HEK293 (cell line): Measurements from ENCODE around the gene SLC39A11.

Experiments
- CTCF ChIA-PET: fragments of 350-600 bp; formaldehyde crosslinking; extraction: SDS; loops from one replicate; lab custom pipeline; 2021; ENCODE audit warnings: antibody characterized with exemption; lab: Yijun Ruan, JAX
- POLR2A ChIA-PET: fragments of 300-600 bp; formaldehyde crosslinking; extraction: SDS; loops from one replicate; lab custom pipeline; 2020; ENCODE audit warnings: antibody characterized with exemption, inconsistent platforms; lab: Yijun Ruan, JAX
- H3K27ac ChIP-seq: fragments of 200-500 bp; sonication (Bioruptor generic); 2 replicates; pipeline ENCODE4 v1.5.1; 2014; ENCODE audit warnings: low read depth, low read length, control low read depth, inconsistent platforms; ENCODE audit errors: extremely low read depth
- H3K36me3 ChIP-seq, 2 experiments: fragments of 200-500 bp in 1 of 2; sonication (Bioruptor generic) in 1 of 2; 1 replicate in 1 of 2; 2 replicates in 1 of 2; pipeline ENCODE4 v1.5.1; 2014 to 2017; ENCODE audit warnings: inconsistent platforms in 2 of 2, low read length in 2 of 2; ENCODE audit not compliant: control insufficient read depth in 2 of 2, insufficient read depth in 1 of 2
- H3K4me1 ChIP-seq: fragments of 200-500 bp; sonication (Bioruptor generic); 2 replicates; pipeline ENCODE4 v1.5.1; 2014; ENCODE audit warnings: mild to moderate bottlenecking, low read length, inconsistent platforms; ENCODE audit not compliant: control insufficient read depth, insufficient read depth
- H3K4me3 ChIP-seq: 2 replicates; pipeline ENCODE4 v1.5.1; 2011; ENCODE audit warnings: low read depth, mild to moderate bottlenecking, control low read depth, low read length, moderate library complexity
- H3K9me3 ChIP-seq: fragments of 200-500 bp; sonication (Bioruptor generic); 2 replicates; pipeline ENCODE4 v1.5.1; 2014; ENCODE audit warnings: low read depth, low read length, inconsistent platforms; ENCODE audit not compliant: control insufficient read depth, insufficient read depth
- EGR2 ChIP-seq: fragments of 450-650 bp; formaldehyde crosslinking; IDR thresholded peaks from 2 replicates; pipeline ENCODE4 v1.5.1; 2016; ENCODE audit warnings: low read depth, missing biosample characterization, missing genetic modification characterization
- ELK4 ChIP-seq: IDR thresholded peaks from 2 replicates; pipeline ENCODE4 v1.6.1; 2011; ENCODE audit warnings: mild to moderate bottlenecking, low read depth, low read length, borderline replicate concordance
- GLI2 ChIP-seq: fragments of 450-650 bp; formaldehyde crosslinking; IDR thresholded peaks from 2 replicates; pipeline ENCODE4; 2017; ENCODE audit warnings: missing biosample characterization, missing genetic modification characterization, low read depth, borderline replicate concordance
- HIC1 ChIP-seq: fragments of 450-650 bp; formaldehyde crosslinking; IDR thresholded peaks from 2 replicates; pipeline ENCODE4 v1.5.1; 2016; ENCODE audit warnings: missing biosample characterization, missing genetic modification characterization
- IKZF3 ChIP-seq: fragments of 450-650 bp; IDR thresholded peaks from 2 replicates; pipeline ENCODE4 v1.5.0; 2018; ENCODE audit warnings: missing biosample characterization, mild to moderate bottlenecking, missing genetic modification characterization, moderate library complexity
- PRDM10 ChIP-seq: fragments of 450-650 bp; formaldehyde crosslinking; IDR thresholded peaks from 2 replicates; pipeline ENCODE4 v1.5.1; 2016; ENCODE audit warnings: missing biosample characterization, missing genetic modification characterization
- TCF7L2 ChIP-seq: IDR thresholded peaks from 2 replicates; pipeline ENCODE4 v1.6.1; 2011; ENCODE audit warnings: low read depth, mild to moderate bottlenecking, inconsistent platforms, low read length, moderate library complexity, borderline replicate concordance
- YY2 ChIP-seq: fragments of 450-650 bp; formaldehyde crosslinking; IDR thresholded peaks from 2 replicates; pipeline ENCODE4 v1.5.1; 2016; ENCODE audit warnings: missing biosample characterization, missing genetic modification characterization
- ZBTB20 ChIP-seq: fragments of 450-650 bp; formaldehyde crosslinking; IDR thresholded peaks from 2 replicates; pipeline ENCODE4 v1.5.1; 2016; ENCODE audit warnings: missing biosample characterization, missing genetic modification characterization
- ZBTB44 ChIP-seq: fragments of 450-650 bp; IDR thresholded peaks from 2 replicates; pipeline ENCODE4 v1.5.1; 2018; ENCODE audit warnings: missing biosample characterization, mild to moderate bottlenecking, missing genetic modification characterization
- ZNF174 ChIP-seq: fragments of 450-650 bp; formaldehyde crosslinking; IDR thresholded peaks from 2 replicates; pipeline ENCODE4 v1.5.0; 2017; ENCODE audit warnings: missing biosample characterization, mild to moderate bottlenecking, missing genetic modification characterization
- ZNF274 ChIP-seq, 2 experiments: fragments of 200-500 bp in 1 of 2; fragments of 450-650 bp in 1 of 2; sonication (Bioruptor generic) in 1 of 2; formaldehyde crosslinking in 1 of 2; IDR thresholded peaks; 2 replicates each; pipeline versions ENCODE4 v1.5.1 to v1.6.1; 2014 to 2016; ENCODE audit warnings: borderline replicate concordance in 1 of 2, inconsistent platforms in 1 of 2, low read length in 1 of 2, missing biosample characterization in 1 of 2, missing genetic modification characterization in 1 of 2
- ZNF354C ChIP-seq: fragments of 450-650 bp; formaldehyde crosslinking; IDR thresholded peaks from 2 replicates; pipeline ENCODE4 v1.5.1; 2016; ENCODE audit warnings: missing biosample characterization, missing genetic modification characterization, low read depth, borderline replicate concordance
- ZNF398 ChIP-seq: fragments of 450-650 bp; formaldehyde crosslinking; IDR thresholded peaks from 2 replicates; pipeline ENCODE4 v1.5.1; 2017; ENCODE audit warnings: missing biosample characterization, missing genetic modification characterization
- ZNF513 ChIP-seq: fragments of 450-650 bp; IDR thresholded peaks from 2 replicates; pipeline ENCODE4 v1.5.1; 2018; ENCODE audit warnings: missing biosample characterization, missing genetic modification characterization
- ZNF580 ChIP-seq: fragments of 450-650 bp; formaldehyde crosslinking; IDR thresholded peaks from 2 replicates; pipeline ENCODE4 v1.5.1; 2016; ENCODE audit warnings: missing biosample characterization, missing genetic modification characterization
- ZNF660 ChIP-seq: fragments of 450-650 bp; IDR thresholded peaks from 2 replicates; pipeline ENCODE4 v1.5.1; 2018; ENCODE audit warnings: missing biosample characterization, mild to moderate bottlenecking, missing genetic modification characterization
- ZNF747 ChIP-seq: fragments of 450-650 bp; formaldehyde crosslinking; IDR thresholded peaks from 2 replicates; pipeline ENCODE4 v1.5.1; 2016; ENCODE audit warnings: missing biosample characterization, missing genetic modification characterization
- ZNF792 ChIP-seq: fragments of 450-650 bp; formaldehyde crosslinking; IDR thresholded peaks from 2 replicates; pipeline ENCODE4 v1.5.1; 2016; ENCODE audit warnings: missing biosample characterization, missing genetic modification characterization

Gene SLC39A11

GRCh38 chr17:72924196-72924595 is 168.3 kb downstream of the SLC39A11 start:
- ChIA-PET CTCF (interaction anchor here (1.1 to 1.2 kb wide), 2 partner anchors 11 to 62 kb away, joined by 3 read pairs; no protein-coding TSS in a partner anchor), POLR2A (no interaction called here)
- H3K9me3 ChIP-seq, result no peaks in the 10 kb centered on the region
- H3K27ac ChIP-seq, result no peak overlapping the region
- no peak for TF ChIP-seq PRDM10
- TF ChIP-seq ZNF174 (tag by site-specific recombination), result no peak
- TF ChIP-seq ZBTB44, result no peak
- TF ChIP-seq ZNF792 (tag by site-specific recombination), result no peak
- TF ChIP-seq ZNF660 (tag by site-specific recombination), result no peak
- peaks cover 2% of the 10 kb centered on the region for H3K4me1 ChIP-seq
- H3K36me3 ChIP-seq, result no peaks in the 10 kb centered on the region
- no peak overlapping the region for H3K4me3 ChIP-seq

GRCh38 chr17:72922219-72922618 is 170.3 kb downstream of the SLC39A11 start:
- H3K36me3 ChIP-seq, result no peaks in the 10 kb centered on the region
- no peak overlapping the region for H3K27ac ChIP-seq
- H3K4me3 ChIP-seq, result no peak overlapping the region
- CTCF ChIA-PET, result interaction anchor here (0.6 to 0.7 kb wide), 2 partner anchors 14 to 358 kb away, joined by 3 to 5 read pairs; no protein-coding TSS in a partner anchor
- no peaks in the 10 kb centered on the region for H3K9me3 ChIP-seq
- POLR2A ChIA-PET, result interaction anchor here (0.9 kb wide), 1 partner anchor 310 kb away, joined by 3 read pairs; a partner anchor contains a TSS
- H3K4me1 ChIP-seq, result peaks cover 2% of the 10 kb centered on the region
- no peak for TF ChIP-seq ZNF747 (tag by site-specific recombination)
- TF ChIP-seq EGR2 (tag by site-specific recombination), result no peak
- no peak for TF ChIP-seq ELK4
- TF ChIP-seq TCF7L2, result peak; percentile 86
- TF ChIP-seq IKZF3 (tag by site-specific recombination), result 0 out of 2 replicates have a peak, but pooled peaks have one; percentile 19
- TF ChIP-seq HIC1 (tag by site-specific recombination), result no peak
- TF ChIP-seq ZNF660 (tag by site-specific recombination), result no peak
- no peak for TF ChIP-seq ZNF274 (IDR thresholded peaks at IDR 0.05; ENCODE audit: low read length)
- no peak for TF ChIP-seq ZNF274 (tag by site-specific recombination; IDR thresholded peaks at IDR 0.05; ENCODE audit: borderline replicate concordance)
- TF ChIP-seq YY2, result no peak
- TF ChIP-seq GLI2, result no peak
- TF ChIP-seq ZBTB20 (tag by site-specific recombination), result no peak
- TF ChIP-seq ZNF580 (tag by site-specific recombination), result no peak
- no peak for TF ChIP-seq ZNF398 (tag by site-specific recombination)
- TF ChIP-seq ZNF513 (tag by site-specific recombination), result no peak
- no peak for TF ChIP-seq ZNF354C
